ENCODE results near the gene SLX4IP. TPM values are rescaled to one million over a fixed set of nuclear protein-coding genes. Genes with fewer than 3 reads are reported as not detected.

Gene SLX4IP
- total RNA-seq, 1 experiment from 2014 or later: 11.1 TPM

- Histone ChIP-seq H3K9ac (ENCODE audit: low read length) (no peak overlapping the region), H3K4me1 (ENCODE audit: control insufficient read depth in 1 of 2, insufficient read depth in 2 of 2, low read length in 2 of 2) (no peaks in the 10 kb centered on the region), H2AFZ (ENCODE audit: low read depth, low read length, poor library complexity, severe bottlenecking) (no peak overlapping the region), H3K9me2 (ENCODE audit: insufficient read depth) (no peaks in the 10 kb centered on the region), H3K9me3 (ENCODE audit: control insufficient read depth in 1 of 2, insufficient read depth in 1 of 2, low read depth in 1 of 2, low read length in 2 of 2) (no peaks in the 10 kb centered on the region), H3K79me2 (ENCODE audit: insufficient read depth, low read length) (no peaks in the 10 kb centered on the region), H3K27me3 (ENCODE audit: insufficient read depth, low read length) (no peaks in the 10 kb centered on the region), H3K36me3 (ENCODE audit: control insufficient read depth in 1 of 2, insufficient read depth in 2 of 2, low read length in 2 of 2) (peaks cover 32 to 73% of the 10 kb centered on the region in 2 experiments; a peak in 3 of 4 replicates), H3K27ac (ENCODE audit: low read depth, low read length) (no peak overlapping the region), H3K4me2 (ENCODE audit: low read length) (no peak overlapping the region), H3K4me3 (replicated peaks in 1 of 2; ENCODE audit: low read depth in 1 of 2, low read length in 2 of 2) (no peak overlapping the region), H4K20me1 (ENCODE audit: insufficient read depth) (no peaks in the 10 kb centered on the region; the same call in 1 of the 2 replicates)
- no peak for ATAC-seq
- no peak for TF ChIP-seq TCF7L2 (IDR thresholded peaks at IDR 0.05; ENCODE audit: borderline replicate concordance, extremely low read depth, insufficient read depth, insufficient read length)
- TF ChIP-seq EZH2 (IDR thresholded peaks at IDR 0.05): no peak
- TF ChIP-seq SRF (IDR thresholded peaks at IDR 0.05; ENCODE audit: low read depth): no peak
- no peak for TF ChIP-seq EGR1 (IDR thresholded peaks at IDR 0.05; ENCODE audit: low read depth)
- no peak for TF ChIP-seq REST (IDR thresholded peaks at IDR 0.05; ENCODE audit: low read depth)
- no peak for TF ChIP-seq CEBPB (IDR thresholded peaks at IDR 0.05; ENCODE audit: low read depth)
- TF ChIP-seq ZBTB33 (IDR thresholded peaks at IDR 0.05; ENCODE audit: extremely low read depth, insufficient replicate concordance, low read length): no peak
- no peak for TF ChIP-seq EZH2phosphoT487 (IDR thresholded peaks at IDR 0.05; ENCODE audit: borderline replicate concordance)
- no peak for TF ChIP-seq MAX (IDR thresholded peaks at IDR 0.05)
- no peak for TF ChIP-seq ELF1 (IDR thresholded peaks at IDR 0.05; ENCODE audit: borderline replicate concordance, low read depth)
- no peak for TF ChIP-seq SP1 (IDR thresholded peaks at IDR 0.05; ENCODE audit: low read depth)
- TF ChIP-seq FOSL1 (IDR thresholded peaks at IDR 0.05; ENCODE audit: low read depth): no peak
- TF ChIP-seq YY1 (IDR thresholded peaks at IDR 0.05; ENCODE audit: extremely low read depth, insufficient replicate concordance, low read depth, low read length): no peak
- no peak for TF ChIP-seq SIN3A (IDR thresholded peaks at IDR 0.05; ENCODE audit: low read depth)
- TF ChIP-seq JUND (IDR thresholded peaks at IDR 0.05): no peak
- no peak for TF ChIP-seq CTCF (IDR thresholded peaks at IDR 0.05 in 2 of 3, conservative IDR thresholded peaks at IDR 0.05 in 1 of 3; ENCODE audit: borderline replicate concordance in 1 of 3, insufficient read depth in 1 of 3, low read depth in 2 of 3, low read length in 2 of 3)
- no peak for TF ChIP-seq ZNF274 (IDR thresholded peaks at IDR 0.05; ENCODE audit: low read depth, low read length)
- TF ChIP-seq RAD21 (IDR thresholded peaks at IDR 0.05; ENCODE audit: low read depth): no peak
- no peak for TF ChIP-seq POLR2A (IDR thresholded peaks at IDR 0.05; ENCODE audit: borderline replicate concordance, extremely low read depth, insufficient read depth, insufficient read length)
- no peak for TF ChIP-seq ATF3 (IDR thresholded peaks at IDR 0.05)
- CTCF ChIA-PET: interaction anchor here (1.5 kb wide), 1 partner anchor 13 kb away, joined by 3 read pairs; no protein-coding TSS in a partner anchor
- POLR2A ChIA-PET: no interaction called here
- no TSS peak for BruUV-seq (replicated peaks)
- RAD21 ChIA-PET (ENCODE audit: low non-redundant PET in 1 of 2, low total read pairs in 2 of 2, uncharacterized antibody in 2 of 2, unreplicated experiment in 2 of 2): no interaction called here
- no peak for DNase-seq (ENCODE audit: low read depth, low spot score)
- intact Hi-C loops (cut with micrococcal nuclease): no loop called here
These were observed 223.1 kb downstream of the SLX4IP start for GRCh38 chr20:10658051-10658823.

Data from HCT116 (cell line).